Liver (tissue), 9 donors: ENCODE measurements around the gene SUGP2. TPM values are rescaled to one million over a fixed set of nuclear protein-coding genes. Genes with fewer than 3 reads are reported as not detected.
"Not testable (repeated sequence)": the region's sequence is repeated elsewhere in the genome, so short reads cannot be mapped to it uniquely, and the experiment has no call there.

Source experiments
- DNase-seq: peaks from one replicate; pipeline ENCODE4 v3.0.0-alpha.2; 2017; ENCODE audit warnings: low spot score
- H3K27ac ChIP-seq, 2 donors: one replicate each; pipeline ENCODE4 v1.7.0; 2013; ENCODE audit warnings: inconsistent platforms in 2 of 2, low read length in 2 of 2, control low read depth in 1 of 2, low read depth in 1 of 2, mild to moderate bottlenecking in 1 of 2
- H3K27me3 ChIP-seq, 4 donors: one replicate each; pipeline versions ENCODE4 v1.6.1 to v1.7.0; 2013; ENCODE audit warnings: low read length in 3 of 4, inconsistent platforms in 1 of 4, mild to moderate bottlenecking in 1 of 4, moderate library complexity in 1 of 4; ENCODE audit not compliant: control insufficient read depth in 4 of 4, insufficient read depth in 4 of 4
- H3K36me3 ChIP-seq, 4 donors: one replicate each; pipeline versions ENCODE4 v1.6.1 to v1.7.0; 2013; ENCODE audit warnings: low read length in 3 of 4, mild to moderate bottlenecking in 3 of 4, low read depth in 1 of 4, moderate library complexity in 1 of 4; ENCODE audit not compliant: control insufficient read depth in 4 of 4, insufficient read depth in 3 of 4
- H3K4me1 ChIP-seq, 4 donors: one replicate each; pipeline versions ENCODE4 v1.6.1 to v1.7.0; 2013; ENCODE audit warnings: low read length in 3 of 4, mild to moderate bottlenecking in 3 of 4, moderate library complexity in 1 of 4; ENCODE audit not compliant: control insufficient read depth in 4 of 4, insufficient read depth in 4 of 4
- H3K4me3 ChIP-seq, 3 donors: one replicate each; pipeline versions ENCODE4 v1.6.1 to v1.7.0; 2013; ENCODE audit warnings: low read length in 3 of 3, control low read depth in 1 of 3, low read depth in 1 of 3, mild to moderate bottlenecking in 1 of 3
- H3K9ac ChIP-seq, 2 donors: one replicate each; pipeline ENCODE4 v1.7.0; 2013; ENCODE audit warnings: low read length in 2 of 2, mild to moderate bottlenecking in 2 of 2, moderate library complexity in 2 of 2, control low read depth in 1 of 2, low read depth in 1 of 2
- H3K9me3 ChIP-seq, 4 donors: one replicate each; pipeline versions ENCODE4 v1.6.1 to v1.7.0; 2013; ENCODE audit warnings: low read length in 3 of 4; ENCODE audit not compliant: control insufficient read depth in 4 of 4
- ATF3 ChIP-seq: IDR thresholded peaks from 2 replicates; pipeline ENCODE4 v1.6.1; 2016; ENCODE audit warnings: antibody characterized with exemption
- CTCF ChIP-seq: fragments of 150-350 bp; IDR thresholded peaks from 2 replicates; pipeline ENCODE4 v1.5.1; 2017; ENCODE audit warnings: improper control_type of control experiment, low read depth, low read length; ENCODE audit not compliant: missing input control
- EGR1 ChIP-seq, 2 donors: IDR thresholded peaks; 2 replicates each; pipeline ENCODE4 v1.6.1; 2016 to 2018; ENCODE audit warnings: antibody characterized with exemption in 2 of 2, low read depth in 2 of 2
- FOXA1 ChIP-seq: IDR thresholded peaks from 2 replicates; pipeline ENCODE4 v1.6.1; 2016; ENCODE audit warnings: antibody characterized with exemption
- GABPA ChIP-seq, 2 donors: IDR thresholded peaks in 1 of 2; conservative IDR thresholded peaks in 1 of 2; 2 replicates each; pipeline ENCODE4 v1.6.1; 2016; ENCODE audit warnings: antibody characterized with exemption in 2 of 2, mild to moderate bottlenecking in 1 of 2, moderate library complexity in 1 of 2
- HNF4A ChIP-seq, 2 donors: conservative IDR thresholded peaks; 2 replicates each; pipeline ENCODE4 v1.6.1; 2016; ENCODE audit warnings: antibody characterized with exemption in 2 of 2, mild to moderate bottlenecking in 2 of 2
- HNF4G ChIP-seq: IDR thresholded peaks from 2 replicates; pipeline ENCODE4 v1.6.1; 2016; ENCODE audit warnings: antibody characterized with exemption
- JUND ChIP-seq, 2 donors: IDR thresholded peaks; 2 replicates each; pipeline ENCODE4 v1.6.1; 2016; ENCODE audit warnings: antibody characterized with exemption in 2 of 2
- MAX ChIP-seq: IDR thresholded peaks from 2 replicates; pipeline ENCODE4 v1.6.1; 2016; ENCODE audit warnings: antibody characterized with exemption
- NR2F2 ChIP-seq: IDR thresholded peaks from 2 replicates; pipeline ENCODE4 v1.6.1; 2016; ENCODE audit warnings: antibody characterized with exemption
- RAD21 ChIP-seq, 2 donors: IDR thresholded peaks; 2 replicates each; pipeline ENCODE4 v1.6.1; 2016; ENCODE audit warnings: antibody characterized with exemption in 2 of 2, mild to moderate bottlenecking in 2 of 2
- REST ChIP-seq: IDR thresholded peaks from 2 replicates; pipeline ENCODE4 v1.6.1; 2016; ENCODE audit warnings: antibody characterized with exemption, mild to moderate bottlenecking
- RXRA ChIP-seq, 2 donors: IDR thresholded peaks; 2 replicates each; pipeline ENCODE4 v1.6.1; 2017 to 2018; ENCODE audit warnings: antibody characterized with exemption in 2 of 2, mild to moderate bottlenecking in 1 of 2
- SP1 ChIP-seq: IDR thresholded peaks from 2 replicates; pipeline ENCODE4 v1.6.1; 2018; ENCODE audit warnings: antibody characterized with exemption, mild to moderate bottlenecking
- TAF1 ChIP-seq: conservative IDR thresholded peaks from 2 replicates; pipeline ENCODE4 v1.6.1; 2016; ENCODE audit warnings: antibody characterized with exemption, mild to moderate bottlenecking
- YY1 ChIP-seq: IDR thresholded peaks from 2 replicates; pipeline ENCODE4 v1.6.1; 2016; ENCODE audit warnings: antibody characterized with exemption, mild to moderate bottlenecking
- ZBTB33 ChIP-seq: IDR thresholded peaks from 2 replicates; pipeline ENCODE4 v1.6.1; 2016; ENCODE audit warnings: antibody characterized with exemption
- WGBS: extraction: QIAGEN DNeasy Blood & Tissue Kit; methylation state at CpG from one replicate; pipeline ENCODE4 v1.1.7; 2013; 5-methylcytosine and 5-hydroxymethylcytosine counted together
- polyA plus RNA-seq, 2 donors: library from polyadenylated mRNA; stranded (reverse) in 1 of 2; unstranded in 1 of 2; fragments of 200-250 nt in 1 of 2; fragments of >200 nt in 1 of 2; fragmentation: Nextera tagmentation in 1 of 2; extraction: Ambion mirVana in 1 of 2; gene quantifications; one replicate each; pipeline versions ENCODE4 v1.2.1 to v1.2.3, GENCODE V29; 2013 to 2015
- total RNA-seq, 2 donors: library from RNA; depleted of rRNA; stranded (reverse); fragments of >200 nt; gene quantifications; one replicate each; pipeline ENCODE4 v1.2.3, GENCODE V29; 2014
- donor health status: healthy.
- donor health status: healthy.
- donor health status: healthy.
- donor health status: healthy.
- donor health status: healthy.

Gene SUGP2
- total and polyA plus RNA-seq, 4 donors: 9.6 to 29.0 (median 19.2) TPM

- Histone ChIP-seq H3K27me3 (no peaks in the 10 kb centered on the region), H3K27ac (no peak overlapping the region), H3K9me3 (no peaks in the 10 kb centered on the region), H3K4me1 (peaks cover 5 to 29% (median 25%) of the 10 kb centered on the region in 4 donors), H3K36me3 (peaks cover 6 to 41% (median 26%) of the 10 kb centered on the region in 4 donors), H3K4me3 (no peak overlapping the region), H3K9ac (no peak overlapping the region)
- no peak for TF ChIP-seq SP1
- TF ChIP-seq TAF1: no peak
- no peak for TF ChIP-seq ZBTB33
- TF ChIP-seq HNF4A (conservative IDR thresholded peaks at IDR 0.05): no peak
- TF ChIP-seq HNF4G: no peak
- no peak for TF ChIP-seq CTCF
- no peak for TF ChIP-seq FOXA1
- TF ChIP-seq MAX: no peak
- TF ChIP-seq JUND (IDR thresholded peaks at IDR 0.05): no peak
- no peak for TF ChIP-seq EGR1 (IDR thresholded peaks at IDR 0.05; ENCODE audit: low read depth in 2 of 2)
- no peak for TF ChIP-seq REST
- no peak for TF ChIP-seq YY1
- no peak for TF ChIP-seq RXRA (IDR thresholded peaks at IDR 0.05)
- no peak for TF ChIP-seq NR2F2
- no peak for TF ChIP-seq ATF3
- TF ChIP-seq RAD21 (IDR thresholded peaks at IDR 0.05): no peak
- no peak for TF ChIP-seq GABPA (IDR thresholded peaks at IDR 0.05 in 1 of 2, conservative IDR thresholded peaks at IDR 0.05 in 1 of 2)
- DNase-seq: no peak
- 88% methylated on average over 11 of the region's 11 CpGs for WGBS
Measured at GRCh38 chr19:19025861-19026260, 7.5 kb downstream of the SUGP2 start.

- 98% methylated on average over 1 of the region's 1 CpG for WGBS
- H3K27ac ChIP-seq, H3K27me3 ChIP-seq, DNase-seq, H3K4me3 ChIP-seq, H3K9me3 ChIP-seq, H3K9ac ChIP-seq: not testable (repeated sequence)
- Histone ChIP-seq H3K36me3 (peaks cover 3 to 38% (median 27%) of the 10 kb centered on the region in 4 donors), H3K4me1 (peaks cover 5 to 29% (median 25%) of the 10 kb centered on the region in 4 donors)
Measured at GRCh38 chr19:19023376-19023775, 9.9 kb downstream of the SUGP2 start.
